GM18951 (cell line): Measurements from ENCODE around the gene ULK3.
A peak's percentile ranks its signal among the peaks of the same experiment; 100 is the strongest.

Experiments
- POLR2A ChIP-seq: IDR thresholded peaks from 4 replicates; pipeline ENCODE4 v1.6.1; 2011; ENCODE audit warnings: mild to moderate bottlenecking; ENCODE audit not compliant: insufficient read length, insufficient read depth; ENCODE audit errors: extremely low read depth
- in situ Hi-C: fragments of 300-500 bp; cut with MboI; formaldehyde crosslinking; loops from one replicate; pipeline ENCODE4 v1.12.0; 2022; ENCODE audit warnings: low sequenced_read_pairs, mixed read lengths, inconsistent platforms; ENCODE audit not compliant: unreplicated experiment

Gene ULK3

GRCh38 chr15:74873756-74874424, 30.9 kb upstream of the ULK3 start:
- in situ Hi-C loops = no loop called here
- no peak for TF ChIP-seq POLR2A

- TF ChIP-seq POLR2A = peak; percentile 89
- in situ Hi-C loops = no loop called here
Observed at GRCh38 chr15:74873036-74873755, 30.2 kb upstream of the ULK3 start, which contains the start of gene SCAMP2. Gene SCAMP2, minus strand, starts transcription at chr15:74873365. Its CDS starts 110 bp downstream, at chr15:74873255.

- in situ Hi-C loops = no loop called here
- TF ChIP-seq POLR2A = no peak
Observed at GRCh38 chr15:74872702-74873035, 29.7 kb upstream of the ULK3 start.

- TF ChIP-seq POLR2A = no peak
- in situ Hi-C loops = no loop called here
Observed at GRCh38 chr15:74870436-74871215, 27.7 kb upstream of the ULK3 start.

GRCh38 chr15:74869726-74870407, 26.9 kb upstream of the ULK3 start:
- in situ Hi-C loops = no loop called here
- TF ChIP-seq POLR2A = peak; percentile 46

GRCh38 chr15:74869372-74869725, 26.4 kb upstream of the ULK3 start:
- in situ Hi-C loops = no loop called here
- no peak for TF ChIP-seq POLR2A

- in situ Hi-C loops = no loop called here
- TF ChIP-seq POLR2A = no peak
Observed at GRCh38 chr15:74868059-74868458, 25.1 kb upstream of the ULK3 start.

GRCh38 chr15:74867466-74868038, 24.6 kb upstream of the ULK3 start:
- in situ Hi-C loops = no loop called here
- no peak for TF ChIP-seq POLR2A

- in situ Hi-C loops = no loop called here
- no peak for TF ChIP-seq POLR2A
Observed at GRCh38 chr15:74866090-74866489, 23.1 kb upstream of the ULK3 start.

- in situ Hi-C loops = no loop called here
- TF ChIP-seq POLR2A = no peak
Observed at GRCh38 chr15:74865316-74865715, 22.4 kb upstream of the ULK3 start.

GRCh38 chr15:74864296-74864695, 21.3 kb upstream of the ULK3 start:
- TF ChIP-seq POLR2A = no peak
- in situ Hi-C loops = no loop called here

GRCh38 chr15:74863239-74864056, 20.5 kb upstream of the ULK3 start:
- in situ Hi-C loops = no loop called here
- TF ChIP-seq POLR2A = no peak
